GM21390 (cell line): ENCODE results near the gene OLFML2B.

Source experiments
- ATAC-seq: cut with Tn5 transposase; IDR thresholded peaks from one replicate; pipeline ENCODE4 v1.9.1; 2021; ENCODE audit not compliant: unreplicated experiment

Gene OLFML2B

GRCh38 chr1:161981735-161982506 is 41.7 kb downstream of the OLFML2B start:
- no peak for ATAC-seq

- ATAC-seq, result no peak
These were observed 42.5 kb downstream of the OLFML2B start for GRCh38 chr1:161981126-161981525.

- ATAC-seq, result no peak
These were observed 45.5 kb downstream of the OLFML2B start for GRCh38 chr1:161978011-161978790.

- ATAC-seq, result no peak
These were observed 49.5 kb downstream of the OLFML2B start for GRCh38 chr1:161973924-161974845.

GRCh38 chr1:161972828-161973227 is 50.8 kb downstream of the OLFML2B start:
- no peak for ATAC-seq

GRCh38 chr1:161970633-161971032 is 53.0 kb downstream of the OLFML2B start:
- ATAC-seq, result no peak

GRCh38 chr1:161970036-161970435 is 53.6 kb downstream of the OLFML2B start:
- no peak for ATAC-seq

GRCh38 chr1:161966067-161966466 is 57.6 kb downstream of the OLFML2B start:
- ATAC-seq, result no peak

GRCh38 chr1:161962091-161962887 is 61.4 kb downstream of the OLFML2B start:
- ATAC-seq, result peak; percentile 88

GRCh38 chr1:161958425-161958824 is 65.2 kb downstream of the OLFML2B start:
- no peak for ATAC-seq

GRCh38 chr1:161956930-161957329 is 66.7 kb downstream of the OLFML2B start:
- ATAC-seq, result no peak

- ATAC-seq, result no peak
These were observed 67.6 kb downstream of the OLFML2B start for GRCh38 chr1:161956097-161956496.

GRCh38 chr1:161955606-161956005 is 68.1 kb downstream of the OLFML2B start:
- ATAC-seq, result no peak

- no peak for ATAC-seq
These were observed 69.2 kb downstream of the OLFML2B start for GRCh38 chr1:161954466-161954865.

- ATAC-seq, result no peak
These were observed 69.6 kb downstream of the OLFML2B start for GRCh38 chr1:161954050-161954449.

- ATAC-seq, result no peak
These were observed 70.3 kb downstream of the OLFML2B start for GRCh38 chr1:161953256-161953920.

- ATAC-seq, result no peak
These were observed 71.0 kb downstream of the OLFML2B start for GRCh38 chr1:161952607-161953172.

GRCh38 chr1:161951646-161952045 is 72.0 kb downstream of the OLFML2B start:
- no peak for ATAC-seq

GRCh38 chr1:161950377-161950776 is 73.3 kb downstream of the OLFML2B start:
- ATAC-seq, result no peak

GRCh38 chr1:161949548-161949947 is 74.1 kb downstream of the OLFML2B start:
- no peak for ATAC-seq
